SU-DHL-6 (cell line): Measurements from ENCODE around the gene KCNIP4.

Experiments used
- H2AFZ ChIP-seq: fragments of 200-600 bp; sonication (generic); 2 replicates; pipeline ENCODE4 v1.6.1; 2014; ENCODE audit warnings: low read depth, mild to moderate bottlenecking, moderate library complexity, mixed read lengths, antibody characterized with exemption, low read length; ENCODE audit not compliant: severe bottlenecking
- H3F3A ChIP-seq: fragments of 200-600 bp; shearing (Covaris generic); 2 replicates; pipeline ENCODE4 v1.6.0; 2016; ENCODE audit warnings: antibody characterized with exemption, mild to moderate bottlenecking; ENCODE audit not compliant: insufficient read depth
- H3K27ac ChIP-seq: fragments of 200-600 bp; sonication (generic); 2 replicates; pipeline ENCODE4 v1.5.1; 2016; ENCODE audit warnings: low read depth, mild to moderate bottlenecking, low read length, moderate library complexity, mixed read lengths
- H3K27me3 ChIP-seq: fragments of 200-600 bp; sonication (generic), shearing (Covaris generic); 2 replicates; pipeline ENCODE4 v1.6.0; 2014; ENCODE audit warnings: mild to moderate bottlenecking, low read length
- H3K36me3 ChIP-seq: fragments of 200-600 bp; sonication (generic); 2 replicates; pipeline ENCODE4 v1.6.1; 2014; ENCODE audit warnings: mild to moderate bottlenecking, low read length, mixed read lengths
- H3K4me2 ChIP-seq: fragments of 300-600, 200-600 bp; shearing (Covaris generic), sonication (generic); 2 replicates; pipeline ENCODE4 v1.6.0; 2014; ENCODE audit warnings: low read length, low read depth, mild to moderate bottlenecking; ENCODE audit not compliant: poor library complexity, severe bottlenecking
- H3K4me3 ChIP-seq: fragments of 200-600 bp; sonication (generic); 2 replicates; pipeline ENCODE4 v1.5.1; 2014; ENCODE audit warnings: antibody characterized with exemption, low read length, mild to moderate bottlenecking, mixed read lengths; ENCODE audit not compliant: insufficient read depth, poor library complexity, severe bottlenecking
- H3K79me2 ChIP-seq: fragments of 200-600 bp; sonication (generic); 2 replicates; pipeline ENCODE4 v1.6.1; 2014; ENCODE audit warnings: mild to moderate bottlenecking, low read length, moderate library complexity; ENCODE audit not compliant: insufficient read depth
- H3K9ac ChIP-seq: fragments of 200-600 bp; sonication (generic); 2 replicates; pipeline ENCODE4 v1.7.0; 2014; ENCODE audit warnings: mild to moderate bottlenecking, low read length
- H3K9me2 ChIP-seq: fragments of 200-600 bp; sonication (generic); replicated peaks from 2 replicates; pipeline ENCODE4 v1.6.1; 2014; ENCODE audit warnings: low read length; ENCODE audit not compliant: insufficient read depth
- H3K9me3 ChIP-seq: fragments of 200-600 bp; sonication (generic); 2 replicates; pipeline ENCODE4 v1.6.1; 2014; ENCODE audit warnings: low read length, mixed read lengths; ENCODE audit not compliant: insufficient read depth
- H4K20me1 ChIP-seq: fragments of 200-600 bp; sonication (generic); 2 replicates; pipeline ENCODE4 v1.6.1; 2014; ENCODE audit warnings: low read depth, mild to moderate bottlenecking, antibody characterized with exemption, low read length, moderate library complexity, mixed read lengths
- EZH2phosphoT487 ChIP-seq: fragments of 200-600 bp; sonication (generic), shearing (Covaris generic); conservative IDR thresholded peaks from 2 replicates; pipeline ENCODE4 v1.6.1; 2018; ENCODE audit warnings: mild to moderate bottlenecking, antibody characterized with exemption, low read length, moderate library complexity, mixed read lengths
- TF ChIP-seq, protein P1 (sequence below): fragments of 200-600 bp; sonication (generic); IDR thresholded peaks from one replicate; pipeline ENCODE4 v1.5.1; 2017; ENCODE audit warnings: antibody characterized with exemption, mild to moderate bottlenecking, low read length, moderate library complexity; ENCODE audit not compliant: insufficient read depth, poor library complexity, severe bottlenecking

Gene KCNIP4

DNA sequence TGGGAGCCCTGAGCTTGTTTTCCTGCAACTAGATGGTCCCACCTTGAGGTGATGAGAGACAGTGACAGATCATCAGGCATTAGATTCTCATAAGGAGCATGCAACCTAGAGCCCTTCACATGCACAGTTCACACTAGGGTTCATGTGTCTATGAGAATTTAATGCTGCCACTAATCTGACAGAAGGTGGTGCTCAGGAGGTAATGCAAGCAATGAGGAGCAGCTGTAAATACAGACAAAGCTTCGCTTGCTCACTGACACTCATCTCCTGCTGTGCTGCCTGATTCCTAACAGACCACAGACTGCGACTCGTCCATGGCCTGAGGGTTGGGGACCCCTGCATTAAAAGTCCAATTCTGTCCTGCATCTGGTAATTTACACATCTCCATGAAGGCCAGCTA is 141.6 kb downstream of the KCNIP4 start:
- Histone ChIP-seq H3K9ac (no peak overlapping the region), H3K4me2 (no peak overlapping the region), H3K79me2 (no peaks in the 10 kb centered on the region), H3F3A (no peaks in the 10 kb centered on the region), H2AFZ (no peak overlapping the region), H3K36me3 (no peaks in the 10 kb centered on the region), H3K9me3 (no peaks in the 10 kb centered on the region), H3K27ac (no peak overlapping the region), H4K20me1 (no peaks in the 10 kb centered on the region), H3K27me3 (no peaks in the 10 kb centered on the region), H3K9me2 (no peaks in the 10 kb centered on the region), H3K4me3 (no peak overlapping the region)
- TF ChIP-seq, protein P1, sequence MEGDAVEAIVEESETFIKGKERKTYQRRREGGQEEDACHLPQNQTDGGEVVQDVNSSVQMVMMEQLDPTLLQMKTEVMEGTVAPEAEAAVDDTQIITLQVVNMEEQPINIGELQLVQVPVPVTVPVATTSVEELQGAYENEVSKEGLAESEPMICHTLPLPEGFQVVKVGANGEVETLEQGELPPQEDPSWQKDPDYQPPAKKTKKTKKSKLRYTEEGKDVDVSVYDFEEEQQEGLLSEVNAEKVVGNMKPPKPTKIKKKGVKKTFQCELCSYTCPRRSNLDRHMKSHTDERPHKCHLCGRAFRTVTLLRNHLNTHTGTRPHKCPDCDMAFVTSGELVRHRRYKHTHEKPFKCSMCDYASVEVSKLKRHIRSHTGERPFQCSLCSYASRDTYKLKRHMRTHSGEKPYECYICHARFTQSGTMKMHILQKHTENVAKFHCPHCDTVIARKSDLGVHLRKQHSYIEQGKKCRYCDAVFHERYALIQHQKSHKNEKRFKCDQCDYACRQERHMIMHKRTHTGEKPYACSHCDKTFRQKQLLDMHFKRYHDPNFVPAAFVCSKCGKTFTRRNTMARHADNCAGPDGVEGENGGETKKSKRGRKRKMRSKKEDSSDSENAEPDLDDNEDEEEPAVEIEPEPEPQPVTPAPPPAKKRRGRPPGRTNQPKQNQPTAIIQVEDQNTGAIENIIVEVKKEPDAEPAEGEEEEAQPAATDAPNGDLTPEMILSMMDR = no peak
- TF ChIP-seq EZH2phosphoT487 = no peak

DNA sequence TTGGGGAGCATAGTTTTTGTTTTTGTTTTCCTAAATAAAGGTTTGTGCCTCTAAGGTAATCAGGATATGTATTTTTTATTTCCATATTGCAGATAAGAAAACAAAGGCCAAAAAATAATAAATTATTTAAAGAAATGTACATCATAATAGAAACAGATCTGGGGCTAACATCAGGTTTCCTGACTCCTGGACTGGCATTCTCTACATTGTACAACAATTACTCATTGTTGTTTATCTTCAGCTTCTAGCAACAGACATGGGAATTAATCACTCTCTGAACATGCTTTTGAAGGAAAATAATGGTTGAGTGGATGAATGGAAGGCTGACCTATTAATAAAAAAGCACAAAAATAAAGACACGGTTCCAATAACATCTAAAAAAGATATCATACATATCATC is 146.2 kb downstream of the KCNIP4 start:
- H3K27ac ChIP-seq = no peak overlapping the region
- no peaks in the 10 kb centered on the region for H3K9me3 ChIP-seq
- H3K27me3 ChIP-seq = no peaks in the 10 kb centered on the region
- H3K4me3 ChIP-seq = no peak overlapping the region
- no peak overlapping the region for H2AFZ ChIP-seq
- H3K4me2 ChIP-seq = no peak overlapping the region
- no peaks in the 10 kb centered on the region for H3K36me3 ChIP-seq
- H3K9ac ChIP-seq = no peak overlapping the region
- H3K79me2 ChIP-seq = no peaks in the 10 kb centered on the region
- TF ChIP-seq, protein P1 = no peak
- no peak for TF ChIP-seq EZH2phosphoT487
- no peaks in the 10 kb centered on the region for H4K20me1 ChIP-seq
- H3F3A ChIP-seq = no peaks in the 10 kb centered on the region
- H3K9me2 ChIP-seq = no peaks in the 10 kb centered on the region

DNA sequence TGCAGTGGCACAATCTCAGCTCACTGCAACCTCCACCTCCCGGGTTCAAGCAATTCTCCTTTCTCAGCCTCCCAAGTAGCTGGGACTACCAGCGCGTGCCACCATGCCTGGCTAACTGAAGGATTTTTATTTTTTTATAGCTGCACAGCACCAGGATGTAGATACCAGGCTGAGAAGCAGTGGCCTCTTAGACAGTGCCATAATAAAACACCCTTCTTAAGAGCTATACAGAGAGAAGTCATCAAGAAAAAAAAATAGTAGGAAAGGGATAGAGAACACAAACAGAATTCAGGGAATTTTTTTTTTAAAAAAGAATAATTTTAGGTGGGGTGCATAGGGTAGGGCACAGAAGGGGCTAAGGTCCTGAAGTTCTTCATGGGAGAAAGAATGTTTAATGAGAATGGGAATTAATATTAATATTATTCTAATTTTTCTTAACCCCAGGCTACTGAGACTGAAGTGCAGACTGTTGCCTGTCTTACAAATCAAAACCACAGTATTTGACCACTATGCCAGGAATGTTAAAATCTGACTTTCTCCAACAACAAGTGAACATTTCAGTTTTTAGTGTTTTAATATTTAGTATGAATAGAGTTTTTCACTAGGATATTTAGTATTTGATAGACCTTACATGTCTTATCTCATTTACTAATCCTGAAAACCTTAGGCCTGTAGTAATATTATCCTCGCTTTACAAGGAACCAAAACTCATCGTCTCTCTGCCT is 146.7 kb downstream of the KCNIP4 start:
- no peak overlapping the region for H3K27ac ChIP-seq
- no peaks in the 10 kb centered on the region for H3K79me2 ChIP-seq
- H3K4me2 ChIP-seq = no peak overlapping the region
- H3K9me3 ChIP-seq = no peaks in the 10 kb centered on the region
- H3K36me3 ChIP-seq = no peaks in the 10 kb centered on the region
- H2AFZ ChIP-seq = no peak overlapping the region
- no peaks in the 10 kb centered on the region for H3F3A ChIP-seq
- H3K9me2 ChIP-seq = no peaks in the 10 kb centered on the region
- no peak overlapping the region for H3K9ac ChIP-seq
- no peaks in the 10 kb centered on the region for H3K27me3 ChIP-seq
- H4K20me1 ChIP-seq = no peaks in the 10 kb centered on the region
- no peak overlapping the region for H3K4me3 ChIP-seq
- TF ChIP-seq, protein P1 = no peak
- no peak for TF ChIP-seq EZH2phosphoT487
